LoVo (cell line): ENCODE data around the gene RAB11FIP3.
"Not testable (repeated sequence)": the region's sequence is repeated elsewhere in the genome, so short reads cannot be mapped to it uniquely, and the experiment has no call there.

Source experiments
- DNase-seq: peaks from one replicate; pipeline ENCODE4 v3.0.0-alpha.2; 2016; ENCODE audit warnings: low spot score

The RAB11FIP3 gene

DNA sequence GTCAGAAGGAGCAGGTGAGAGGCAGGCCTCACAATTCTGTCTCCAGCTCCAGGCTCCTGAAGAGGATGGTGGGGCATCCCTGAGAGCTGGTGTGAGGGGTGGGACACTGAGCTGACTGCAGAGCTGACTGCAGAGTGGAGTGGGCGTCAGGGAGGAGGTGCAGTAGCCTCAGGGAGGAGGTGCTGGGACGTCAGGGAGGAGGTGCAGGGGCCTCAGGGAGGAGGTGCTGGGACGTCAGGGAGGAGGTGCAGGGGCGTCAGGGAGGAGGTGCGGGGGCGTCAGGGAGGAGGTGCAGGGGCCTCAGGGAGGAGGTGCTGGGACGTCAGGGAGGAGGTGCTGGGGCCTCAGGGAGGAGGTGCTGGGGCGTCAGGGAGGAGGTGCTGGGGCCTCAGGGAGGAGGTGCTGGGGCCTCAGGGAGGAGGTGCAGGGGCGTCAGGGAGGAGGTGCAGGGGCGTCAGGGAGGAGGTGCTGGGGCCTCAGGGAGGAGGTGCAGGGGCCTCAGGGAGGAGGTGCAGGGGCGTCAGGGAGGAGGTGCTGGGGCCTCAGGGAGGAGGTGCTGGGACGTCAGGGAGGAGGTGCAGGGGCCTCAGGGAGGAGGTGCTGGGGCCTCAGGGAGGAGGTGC lies 41.9 kb downstream of the RAB11FIP3 start:
- DNase-seq: not testable (repeated sequence)

- no peak for DNase-seq
Measured at GRCh38 chr16:468068-468821, 42.8 kb downstream of the RAB11FIP3 start.

- not testable (repeated sequence) for DNase-seq
Measured at GRCh38 chr16:469459-469858, 44.0 kb downstream of the RAB11FIP3 start.

GRCh38 chr16:470418-470817 lies 45.0 kb downstream of the RAB11FIP3 start:
- no peak for DNase-seq

- DNase-seq: no peak
Measured at GRCh38 chr16:471353-472198, 46.1 kb downstream of the RAB11FIP3 start.

DNA sequence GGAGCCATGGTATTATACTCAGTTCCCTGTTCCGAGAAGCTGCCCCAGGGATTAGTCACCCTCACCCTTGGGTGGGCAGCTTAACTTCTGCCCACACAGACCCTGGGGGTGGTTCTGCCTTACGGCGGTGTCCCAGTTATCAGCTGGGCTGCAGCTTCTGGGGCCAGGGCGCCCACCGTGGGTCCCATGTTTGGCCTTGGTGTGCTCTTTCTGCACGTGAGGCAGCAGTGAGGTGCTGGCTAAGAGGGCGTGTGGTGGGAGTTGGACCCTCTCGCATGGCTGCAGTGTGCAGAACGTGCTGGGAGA lies 46.7 kb downstream of the RAB11FIP3 start:
- no peak for DNase-seq

DNA sequence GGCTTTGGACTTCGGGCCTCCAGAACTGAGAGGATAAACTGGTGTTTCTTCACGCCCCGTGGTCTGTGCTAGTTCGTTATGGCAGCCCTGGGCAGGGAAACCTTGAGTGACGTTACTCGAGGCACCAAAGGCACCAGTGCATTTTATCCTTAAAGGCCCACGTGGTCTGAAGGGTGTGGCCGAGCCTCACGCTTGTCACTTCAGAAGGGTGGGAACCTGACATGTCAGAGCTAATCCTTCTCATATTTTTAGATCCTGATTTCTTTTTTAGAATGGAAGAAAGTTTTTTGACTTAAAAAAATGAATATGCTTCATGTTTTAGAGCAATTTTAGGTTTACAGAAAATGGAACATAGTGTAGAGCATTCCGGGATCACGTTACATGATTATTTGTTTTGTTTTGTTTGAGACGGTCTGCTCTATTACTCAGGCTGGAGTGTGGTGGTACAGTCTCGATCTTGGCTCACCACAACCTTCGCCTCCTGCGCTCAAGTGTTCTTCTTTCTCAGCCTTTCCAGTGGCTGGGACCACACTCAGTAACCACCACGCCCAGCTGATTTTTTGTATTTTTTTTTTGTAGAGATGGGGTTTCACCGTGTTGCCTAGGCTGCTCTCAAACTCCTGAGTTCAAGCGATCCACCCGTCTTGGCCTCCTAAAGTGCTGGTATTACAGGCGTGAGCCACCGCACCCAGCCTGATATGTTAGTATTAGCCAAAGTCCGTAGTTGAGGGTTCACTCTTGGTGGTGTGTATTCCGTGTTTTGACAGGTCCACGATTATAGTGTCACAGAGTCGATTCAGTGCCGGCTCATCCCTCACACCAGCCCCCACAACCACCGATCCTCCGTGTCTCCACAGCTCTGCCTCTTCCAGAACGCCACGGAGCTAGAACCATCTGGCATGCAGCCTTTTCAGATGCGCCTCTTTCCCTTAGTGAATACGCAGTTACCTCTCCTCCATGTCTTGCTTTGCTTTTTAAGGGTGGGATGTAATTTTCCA lies 47.9 kb downstream of the RAB11FIP3 start:
- no peak for DNase-seq

GRCh38 chr16:474420-475122 lies 49.1 kb downstream of the RAB11FIP3 start:
- no peak for DNase-seq

- no peak for DNase-seq
Measured at GRCh38 chr16:476039-476438, 50.6 kb downstream of the RAB11FIP3 start.

DNA sequence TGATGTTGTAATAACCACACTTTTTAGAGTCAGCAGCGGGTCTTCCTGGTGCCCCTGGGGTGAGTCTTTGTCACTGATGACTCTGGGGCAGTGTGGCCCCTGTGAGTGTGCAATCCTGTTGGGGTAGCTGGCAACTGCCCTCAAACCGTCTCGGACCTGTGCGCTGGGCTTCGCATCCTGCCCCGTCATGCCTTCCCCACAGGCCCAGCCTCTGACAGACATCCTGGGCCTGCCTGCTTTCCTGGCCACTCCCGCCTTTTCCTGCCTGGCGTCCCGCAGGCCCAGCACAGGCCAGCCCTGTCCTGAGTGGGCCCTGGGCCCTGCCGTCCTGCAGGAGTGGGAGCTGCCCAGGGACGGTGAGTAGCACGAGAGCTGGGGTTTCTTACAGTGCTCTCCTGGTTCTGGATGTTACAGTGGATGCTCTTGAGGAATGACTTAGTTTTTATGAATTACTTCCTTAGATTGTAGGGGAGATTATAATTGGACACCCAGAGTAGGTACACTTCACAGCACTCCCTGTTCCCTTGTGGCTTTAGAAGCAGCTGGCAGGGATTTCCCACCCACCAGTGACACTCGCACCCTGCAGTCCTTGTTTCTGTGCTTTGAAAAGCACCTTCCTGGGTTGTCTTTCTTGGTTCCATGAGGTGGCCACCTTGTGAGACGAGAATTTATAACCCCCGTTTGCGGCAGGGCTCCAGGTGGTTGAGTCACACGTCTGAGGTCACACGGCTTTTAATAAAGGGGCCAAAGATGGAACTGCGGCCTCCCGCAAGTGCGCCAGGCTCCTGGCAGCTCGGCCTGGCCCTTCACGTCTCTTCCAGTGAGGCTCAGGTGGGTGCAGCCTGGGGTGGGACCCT lies 52.1 kb downstream of the RAB11FIP3 start:
- DNase-seq: no peak

DNA sequence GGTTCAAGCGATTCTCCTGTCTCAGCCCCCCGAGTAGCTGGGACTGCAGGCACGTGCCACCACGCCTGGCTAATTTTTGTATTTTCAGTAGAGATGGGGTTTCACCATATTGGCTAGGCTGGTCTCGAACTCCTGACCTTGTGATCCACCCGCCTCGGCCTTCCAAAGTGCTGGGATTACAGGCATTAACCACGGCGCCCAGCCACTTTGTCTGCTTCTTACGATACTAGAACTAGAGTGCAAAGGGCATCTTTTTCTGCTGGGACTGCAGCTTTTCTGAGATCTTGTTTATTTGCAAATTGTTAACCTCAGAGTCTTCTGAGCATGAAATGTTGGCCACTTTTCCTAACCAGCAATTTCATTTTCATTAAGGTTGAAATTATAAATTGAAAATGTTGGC lies 52.8 kb downstream of the RAB11FIP3 start:
- not testable (repeated sequence) for DNase-seq

GRCh38 chr16:482468-483185 lies 57.2 kb downstream of the RAB11FIP3 start:
- DNase-seq: no peak

DNA sequence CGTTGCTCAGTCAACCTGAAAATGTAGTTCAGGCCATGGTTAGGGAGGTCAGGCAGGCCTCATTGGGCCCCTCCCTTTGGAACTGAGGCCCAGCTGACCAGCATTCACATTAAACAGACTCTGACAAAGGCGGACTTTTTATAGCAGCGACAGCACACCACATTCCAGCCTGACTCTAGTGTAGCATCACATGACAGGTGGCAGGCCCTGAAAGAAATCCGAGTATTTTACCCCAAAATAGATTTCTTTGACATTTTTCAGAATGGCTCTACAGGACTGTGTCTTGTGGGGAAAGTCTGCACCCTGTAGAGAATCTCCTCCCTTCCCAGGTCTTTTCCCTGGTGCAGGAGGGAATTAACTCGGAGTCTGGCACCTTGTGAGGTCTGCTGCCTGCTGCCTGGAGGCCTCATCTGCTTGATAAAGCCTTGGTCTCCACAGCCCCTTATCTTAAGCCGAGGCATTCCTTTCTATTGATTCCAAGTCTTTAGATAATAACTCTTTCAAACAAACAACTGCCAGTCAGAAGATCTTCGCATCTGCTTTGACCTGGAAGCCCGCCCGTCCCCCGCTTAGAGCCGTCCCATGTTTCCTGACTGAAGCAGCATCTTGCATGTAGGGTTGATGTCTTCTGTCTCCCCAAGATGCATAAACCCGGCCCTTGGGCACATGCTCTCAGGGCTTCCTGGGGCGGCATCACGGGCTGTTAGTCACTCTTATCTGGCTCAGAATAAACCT lies 58.1 kb downstream of the RAB11FIP3 start:
- DNase-seq: no peak

DNA sequence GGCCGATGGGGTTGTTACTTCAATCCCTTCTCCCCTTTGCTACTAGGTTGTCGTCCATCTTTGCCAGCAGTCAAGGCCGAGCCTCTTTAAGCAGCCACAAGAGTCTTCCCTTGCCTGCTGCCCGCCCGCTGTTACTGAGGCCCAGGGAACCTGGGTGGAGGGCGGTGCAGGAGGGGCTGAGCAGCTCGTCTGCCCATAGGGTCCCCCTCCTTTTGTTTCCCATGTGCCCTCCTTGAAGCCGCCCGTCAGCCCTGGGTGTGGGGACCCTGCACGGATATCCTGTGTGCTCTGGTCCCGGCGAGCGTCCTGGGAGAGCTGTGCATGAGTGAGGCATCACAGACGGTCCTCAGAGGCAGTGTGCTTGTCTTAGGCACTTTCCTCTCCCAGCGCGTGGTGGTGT lies 64.2 kb downstream of the RAB11FIP3 start:
- no peak for DNase-seq

GRCh38 chr16:490768-491167 lies 65.3 kb downstream of the RAB11FIP3 start:
- no peak for DNase-seq

DNA sequence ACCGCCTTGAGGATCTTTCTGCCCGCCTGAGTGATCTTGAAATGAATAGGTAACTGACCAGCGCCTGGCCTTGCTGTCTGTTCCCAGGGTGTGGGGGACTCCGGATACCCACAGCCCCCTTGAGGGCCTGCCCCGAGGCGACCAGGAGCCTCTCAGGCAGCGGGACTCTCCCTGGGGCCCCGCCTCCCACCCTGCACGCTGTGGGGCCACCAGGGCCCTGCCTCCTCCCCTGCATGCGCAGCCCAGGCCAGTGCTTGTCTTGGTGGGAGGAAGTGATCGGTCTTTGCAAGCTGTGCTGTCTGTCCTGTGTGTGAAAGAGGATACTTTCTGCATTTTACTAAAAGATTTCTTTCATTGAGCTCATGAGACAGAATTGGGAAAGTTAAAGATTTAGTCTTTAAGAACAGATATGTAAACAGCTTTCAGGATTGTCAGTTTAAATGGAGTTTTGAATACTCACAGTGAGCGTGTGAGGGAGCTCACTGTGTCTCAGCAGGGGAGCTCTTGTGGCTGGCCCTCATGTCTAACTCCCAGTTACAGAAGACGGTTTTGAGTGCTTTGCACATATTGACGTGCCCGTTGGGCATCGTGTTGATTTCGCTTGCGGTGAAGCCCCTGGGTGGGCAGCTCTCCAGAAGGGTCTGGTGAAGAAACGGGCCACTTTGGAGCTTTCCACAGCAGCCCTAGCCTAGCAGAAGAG lies 65.9 kb downstream of the RAB11FIP3 start:
- DNase-seq: no peak

- DNase-seq: no peak
Measured at GRCh38 chr16:492211-492875, 66.9 kb downstream of the RAB11FIP3 start.

GRCh38 chr16:494676-495075 lies 69.2 kb downstream of the RAB11FIP3 start:
- DNase-seq: not testable (repeated sequence)
